KBM-7 (cell line): ENCODE measurements around the gene RSL24D1.
"Not testable (repeated sequence)": the region's sequence is repeated elsewhere in the genome, so short reads cannot be mapped to it uniquely, and the experiment has no call there.

ENCODE experiments used
- DNase-seq: peaks from one replicate; pipeline ENCODE4 v3.0.0-alpha.2; 2015
- in situ Hi-C: fragments of 300-500 bp; cut with MboI; formaldehyde crosslinking; loops from 2 replicates; pipeline ENCODE4 v1.14.3; 2020; ENCODE audit warnings: low sequenced_read_pairs, low pct_unique_long_range_greater_than_20kb, mixed read lengths

RSL24D1 gene

DNA sequence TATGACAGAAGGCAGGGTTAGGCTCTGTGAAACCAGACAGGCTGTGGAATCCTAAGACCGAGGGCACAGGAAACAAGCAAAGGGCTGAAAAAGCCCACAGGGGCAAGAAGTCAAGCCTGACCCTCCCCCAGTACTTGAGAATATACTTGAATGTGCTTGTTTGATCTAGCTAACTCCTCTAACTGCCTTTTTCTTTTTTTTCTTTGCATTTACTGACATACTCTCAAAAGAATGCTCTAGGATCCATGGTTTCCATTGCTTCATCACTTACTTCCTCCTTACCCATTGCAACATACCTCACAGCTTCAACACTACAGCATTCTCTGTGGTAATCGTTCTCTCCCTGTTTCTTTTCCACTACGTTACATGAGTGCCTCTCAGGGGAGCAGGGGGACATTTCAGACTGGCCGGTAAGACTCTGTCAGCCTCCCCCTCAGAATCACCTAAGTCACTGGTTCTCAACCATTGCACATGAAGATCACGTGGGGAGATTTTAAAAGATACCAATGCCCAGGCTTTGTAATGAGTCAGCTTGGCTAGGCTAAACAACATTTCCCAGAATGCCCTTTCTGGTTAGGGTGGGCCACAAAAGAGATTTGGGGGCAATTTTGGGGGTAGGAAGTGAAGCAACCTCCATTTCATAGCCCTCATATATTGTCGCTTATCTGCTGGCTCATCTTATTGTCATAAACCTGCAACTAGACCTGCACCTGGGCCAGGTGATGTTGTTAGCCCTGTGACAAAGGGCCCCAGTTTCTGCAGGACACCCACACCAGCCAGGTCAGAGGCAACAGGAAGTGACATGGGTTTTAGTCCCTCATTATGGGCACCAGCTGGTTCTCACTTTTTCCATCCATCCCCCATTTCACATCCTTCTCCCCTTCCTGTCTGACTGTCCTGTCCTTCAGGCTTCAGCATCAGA, 24.6 kb upstream of the RSL24D1 start:
- in situ Hi-C loops, result loop anchor here (25.0 kb wide), 1 partner anchor 191 kb away; the partner anchor contains the start of genes CCPG1 and PIERCE2
- peak; percentile 94 for DNase-seq

DNA sequence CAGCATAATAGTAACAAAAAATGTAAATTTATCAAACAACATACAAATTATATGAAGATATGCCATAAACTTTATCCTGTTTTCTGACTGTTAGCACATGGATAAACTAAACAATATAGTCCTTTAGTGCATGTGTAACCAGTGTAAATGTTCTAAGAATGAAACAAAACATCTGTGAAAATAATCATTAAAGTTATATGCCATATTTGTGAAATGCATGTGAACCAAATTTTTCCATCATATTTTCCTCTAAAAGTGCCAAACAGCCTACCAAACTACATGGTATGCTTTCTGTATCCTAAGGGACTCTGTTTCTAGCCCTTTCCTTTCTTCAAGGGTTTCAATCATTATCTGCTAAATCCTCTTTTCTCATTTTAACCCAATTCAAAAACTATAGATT, 23.9 kb upstream of the RSL24D1 start:
- no peak for DNase-seq
- in situ Hi-C loops, result loop anchor here (25.0 kb wide), 1 partner anchor 192 kb away; the partner anchor contains the start of genes CCPG1 and PIERCE2

DNA sequence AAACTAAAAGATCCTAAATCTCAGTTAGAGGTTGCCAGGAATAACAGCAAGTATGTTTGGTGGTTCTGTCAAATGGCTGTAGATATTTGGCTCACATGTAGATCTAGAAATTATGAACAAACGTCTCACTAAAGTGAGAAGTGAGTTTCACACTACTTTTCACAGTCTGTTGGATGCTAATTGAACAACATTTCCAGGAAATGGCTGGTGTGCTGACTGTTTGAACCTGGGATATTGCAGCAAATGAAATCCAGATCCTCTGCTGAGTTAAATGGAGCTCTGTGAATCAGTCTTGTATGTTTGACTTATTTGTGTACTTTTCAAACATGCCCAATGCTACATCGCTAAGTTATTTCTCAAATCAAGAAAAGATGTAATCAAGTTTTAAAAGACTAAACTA, 21.3 kb upstream of the RSL24D1 start:
- DNase-seq, result no peak
- in situ Hi-C loops, result loop anchor here (25.0 kb wide), 1 partner anchor 194 kb away; the partner anchor contains the start of genes CCPG1 and PIERCE2

DNA sequence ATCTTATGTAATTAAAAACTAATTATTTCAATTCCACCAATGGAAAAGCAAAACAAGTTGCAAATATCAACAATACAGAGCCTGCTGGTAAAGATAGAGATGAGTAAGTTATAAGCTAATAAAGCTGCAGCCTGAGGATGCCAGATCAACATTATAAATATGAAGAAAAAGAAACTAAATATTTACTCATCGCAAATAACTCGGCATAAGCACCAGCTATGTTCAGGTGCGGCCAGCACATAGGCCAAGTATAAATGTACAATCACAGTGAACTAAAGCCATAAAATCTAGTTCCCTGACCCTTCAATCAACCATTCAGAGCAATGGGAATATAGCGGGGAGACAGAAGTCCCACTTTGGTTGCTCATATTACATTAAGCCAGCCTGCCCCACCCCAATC, 7.7 kb upstream of the RSL24D1 start:
- in situ Hi-C loops, result loop anchor here (25.0 kb wide), 1 partner anchor 208 kb away; the partner anchor contains the start of genes CCPG1 and PIERCE2

DNA sequence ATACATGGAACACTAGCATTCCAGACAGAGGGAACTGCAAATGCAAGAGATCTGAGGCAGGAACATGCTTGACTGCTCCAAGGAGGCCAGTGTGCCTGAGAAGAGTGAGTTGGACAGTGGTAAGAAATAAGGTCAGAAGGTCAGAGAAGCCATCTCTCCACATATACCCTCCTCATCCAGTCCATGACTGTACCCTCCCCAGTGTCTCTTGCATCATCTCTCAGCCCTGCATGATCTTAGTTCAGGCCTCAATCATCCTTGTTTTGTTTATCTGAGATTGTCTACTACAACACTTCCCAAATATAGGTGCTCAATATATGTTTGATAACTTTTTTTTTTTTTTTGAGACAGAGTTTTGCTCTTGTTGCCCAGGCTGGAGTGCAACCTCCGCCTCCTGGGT, 5.5 kb upstream of the RSL24D1 start:
- in situ Hi-C loops, result loop anchor here (25.0 kb wide), 1 partner anchor 210 kb away; the partner anchor contains the start of genes CCPG1 and PIERCE2
- no peak for DNase-seq

More for the DNA sequence above, 7.7 kb upstream of the RSL24D1 start:
- DNase-seq, result no peak

DNA sequence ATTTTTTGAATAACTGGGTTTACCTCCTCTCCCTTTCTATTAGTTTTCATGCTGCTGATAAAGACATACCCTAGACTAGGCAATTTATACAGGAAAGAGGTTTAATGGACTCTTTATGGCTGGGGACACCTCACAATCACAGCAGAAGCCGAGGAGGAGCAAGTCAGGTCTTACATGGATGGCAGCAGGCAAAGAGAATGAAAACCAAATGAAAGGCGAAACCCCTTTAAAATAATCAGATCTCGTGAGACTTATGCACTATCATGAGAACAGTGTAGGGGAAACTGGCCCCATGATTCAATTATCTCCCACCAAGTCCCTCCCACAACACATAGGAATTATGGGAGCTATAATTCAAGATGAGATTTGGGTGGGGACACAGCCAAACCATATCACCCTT, 2.0 kb upstream of the RSL24D1 start:
- in situ Hi-C loops, result no loop called here
- DNase-seq, result no peak

DNA sequence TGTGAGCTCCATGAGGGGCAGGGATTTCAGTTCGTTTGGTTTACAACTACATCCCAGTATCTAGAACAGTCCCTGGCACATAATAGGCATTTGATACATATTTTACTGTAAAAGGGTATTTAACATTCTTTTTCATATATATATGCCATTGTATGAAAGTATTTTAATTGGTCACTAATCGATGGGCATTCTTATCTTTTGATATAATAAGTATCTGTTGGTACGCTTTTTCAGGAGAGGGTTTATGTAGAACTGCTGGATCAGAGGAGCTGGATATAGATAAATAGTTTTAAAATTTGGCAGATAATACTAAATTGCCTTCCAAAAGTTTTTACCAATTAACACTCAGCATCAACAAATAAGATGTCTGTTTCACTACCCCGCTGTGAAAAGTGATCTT, 978 bp upstream of the RSL24D1 start:
- in situ Hi-C loops, result no loop called here
- no peak for DNase-seq

DNA sequence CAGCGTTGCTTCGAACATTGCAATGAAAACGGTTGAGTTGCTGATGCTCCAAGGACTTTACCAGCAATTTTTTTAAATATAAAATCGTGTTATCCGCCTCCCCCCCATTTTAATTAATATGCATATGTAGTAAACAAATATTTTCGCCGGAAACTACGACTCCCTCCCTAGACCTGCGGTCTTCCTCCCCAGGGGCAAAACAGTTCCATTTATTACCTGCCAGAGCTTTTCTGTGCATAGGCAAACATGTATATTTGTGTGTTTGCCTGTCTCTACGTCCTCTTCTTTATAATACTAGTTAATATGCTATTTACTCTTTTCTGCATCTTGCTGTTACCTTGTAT, 593 bp upstream of the RSL24D1 start:
- no peak for DNase-seq
- in situ Hi-C loops, result no loop called here

DNA sequence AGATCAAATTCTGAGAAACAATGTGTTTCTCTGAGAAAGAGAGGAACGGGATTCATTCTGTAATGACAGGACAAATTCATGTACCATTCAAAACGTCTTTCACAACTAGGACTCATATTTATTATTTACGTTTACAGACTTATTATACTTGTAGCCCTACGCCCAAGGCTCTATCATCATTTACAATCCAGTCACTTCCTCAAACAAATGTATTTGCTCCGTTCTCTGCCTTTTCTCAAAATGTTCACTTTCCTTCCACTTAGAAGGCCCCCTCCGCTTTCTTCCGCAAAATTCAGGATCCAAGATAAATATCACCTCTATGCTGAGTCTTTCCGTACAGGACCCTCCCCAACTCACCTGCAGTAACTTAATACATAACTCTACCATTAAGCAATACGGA, 745 bp downstream of the RSL24D1 start:
- peak; percentile 54 for DNase-seq
- in situ Hi-C loops, result no loop called here

DNA sequence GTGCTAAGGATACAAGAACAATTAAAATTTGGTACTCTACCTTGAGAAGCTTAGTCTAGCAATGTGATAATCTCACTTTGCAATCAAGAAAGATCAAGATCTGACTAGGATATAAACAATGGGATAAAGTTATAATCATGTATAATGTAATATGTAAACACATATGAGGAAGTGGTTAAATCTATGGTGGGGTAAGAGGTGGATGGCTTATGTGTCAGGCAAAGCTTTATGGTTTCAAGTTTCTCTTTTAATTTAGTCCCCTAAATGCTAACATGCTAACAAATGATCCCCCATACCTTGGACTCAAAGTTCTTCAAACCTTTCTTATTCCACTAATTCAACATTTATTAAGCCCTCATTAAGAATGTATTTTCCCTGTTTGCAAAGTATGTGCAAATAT, 2.5 kb downstream of the RSL24D1 start:
- in situ Hi-C loops, result no loop called here
- peak; percentile 28 for DNase-seq

DNA sequence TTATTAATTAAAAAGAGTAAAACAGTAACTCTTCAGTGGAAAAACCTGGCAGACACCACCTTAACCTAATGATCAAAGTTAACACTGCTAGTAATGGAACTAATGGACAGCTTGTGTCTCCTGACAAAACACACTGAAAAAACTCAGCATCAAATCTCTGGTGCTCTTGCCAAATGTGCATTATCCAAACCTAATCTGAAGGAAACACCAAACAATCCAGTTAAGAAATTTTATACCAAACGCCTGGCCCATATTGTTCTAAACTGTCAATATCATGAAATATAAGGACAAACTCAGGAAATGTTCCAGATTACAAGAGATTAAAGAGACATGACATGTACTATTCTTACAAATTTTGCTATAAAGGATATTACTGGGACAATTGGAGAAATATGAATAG, 10.4 kb downstream of the RSL24D1 start:
- in situ Hi-C loops, result no loop called here
- DNase-seq, result no peak

DNA sequence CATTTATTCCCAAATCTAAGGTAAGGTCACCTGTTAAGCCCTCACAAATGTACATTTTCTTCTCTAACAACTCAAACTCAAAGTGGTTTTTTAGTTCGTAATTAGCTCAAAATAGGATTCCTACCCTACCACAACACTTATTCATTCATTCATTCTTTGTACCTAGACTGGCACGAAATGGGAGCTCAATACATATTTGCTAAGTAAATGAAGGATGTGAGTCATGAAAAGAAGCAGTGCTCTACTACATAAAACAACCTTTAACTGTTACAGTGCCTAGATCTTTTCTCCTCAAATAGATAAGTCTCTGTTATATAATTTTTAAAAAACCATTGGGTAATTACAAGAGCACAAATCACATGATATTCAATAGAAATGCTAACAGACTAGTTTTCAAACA, 13.1 kb downstream of the RSL24D1 start:
- in situ Hi-C loops, result no loop called here
- no peak for DNase-seq

DNA sequence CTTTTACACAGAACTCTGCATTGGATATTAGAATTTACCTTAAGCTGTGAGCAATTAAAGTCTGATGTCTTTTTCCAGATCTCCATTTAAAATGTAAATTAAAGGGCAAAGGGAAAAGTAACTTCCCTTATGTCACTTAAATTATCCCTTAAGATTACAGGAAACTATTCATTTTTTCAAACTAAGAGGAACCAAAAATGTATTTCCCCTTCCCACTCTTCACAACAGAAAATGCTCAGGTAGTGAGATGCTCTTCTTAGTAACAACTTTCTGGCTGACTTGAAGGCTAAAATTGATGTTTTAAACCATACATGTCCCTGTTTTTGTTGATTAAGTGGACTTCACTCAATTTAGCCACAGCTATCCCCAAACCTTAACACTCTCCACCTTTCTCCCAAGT, 17.6 kb downstream of the RSL24D1 start:
- in situ Hi-C loops, result no loop called here
- no peak for DNase-seq

DNA sequence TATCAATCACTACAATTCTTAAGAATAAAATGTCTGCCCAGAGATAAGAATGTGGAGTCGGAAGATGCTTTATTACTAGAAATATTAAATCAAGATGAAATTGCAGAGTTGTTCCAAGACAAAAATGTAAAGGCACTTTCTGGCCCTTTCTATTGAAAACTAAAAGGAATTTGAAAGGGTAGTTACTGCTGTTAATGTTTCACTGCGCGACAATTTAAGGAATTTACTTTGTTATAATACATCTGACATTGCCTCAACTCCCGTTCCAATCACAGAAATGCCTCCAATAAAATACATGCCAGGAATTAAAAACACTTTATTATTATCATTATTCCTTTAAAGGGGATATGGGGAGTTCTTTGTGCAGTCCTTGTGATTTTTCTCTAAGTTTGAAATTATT, 26.4 kb downstream of the RSL24D1 start:
- DNase-seq, result no peak
- in situ Hi-C loops, result no loop called here

DNA sequence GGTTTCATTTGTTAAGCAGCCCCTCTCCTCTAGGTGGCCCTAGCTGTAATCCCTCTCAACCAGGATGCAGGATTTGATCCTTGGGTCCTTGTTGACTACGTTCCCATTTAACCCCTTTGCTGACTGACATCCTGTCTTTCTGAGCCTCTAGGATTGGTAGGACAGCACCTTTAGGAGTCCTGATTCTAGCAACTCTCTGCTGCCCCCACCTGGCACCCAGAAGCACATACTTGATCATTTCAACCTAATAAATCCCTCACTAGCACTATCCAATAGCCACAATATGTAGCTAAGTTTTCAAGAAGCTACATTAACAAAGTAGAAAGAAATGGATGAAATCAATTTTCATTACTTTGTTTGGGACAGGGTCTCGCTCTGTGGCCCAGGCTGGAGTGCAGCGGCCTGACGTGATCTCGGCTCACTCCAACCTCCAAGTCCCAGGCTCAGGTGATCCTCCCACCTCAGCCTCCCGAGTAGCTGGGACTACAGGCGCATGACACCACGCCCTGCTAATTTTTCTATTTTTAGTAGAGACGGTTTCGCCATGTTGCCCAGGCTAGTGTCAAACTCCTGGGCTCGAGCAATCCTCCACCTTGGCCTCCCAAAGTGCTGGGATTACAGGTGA, 28.3 kb downstream of the RSL24D1 start:
- in situ Hi-C loops, result no loop called here

DNA sequence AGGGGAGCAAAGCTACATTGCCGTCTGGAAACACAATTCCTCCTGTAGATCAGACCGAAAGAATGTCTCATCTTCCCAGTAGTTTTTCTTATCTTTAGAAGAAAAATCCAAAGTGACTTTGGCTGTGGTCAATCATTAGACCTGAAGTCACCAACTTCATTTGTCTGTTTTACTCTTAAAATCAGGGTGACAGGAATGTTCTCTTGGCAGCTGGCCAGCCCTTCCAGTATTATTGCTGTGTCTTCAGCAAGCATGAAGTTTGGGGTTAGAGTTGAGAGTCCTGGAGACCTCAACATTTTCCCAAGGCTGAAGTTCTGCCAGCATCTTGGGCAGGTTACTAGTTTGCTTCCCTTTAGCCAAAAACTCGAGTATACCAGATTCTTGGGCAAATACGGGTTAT, 32.5 kb downstream of the RSL24D1 start:
- no peak for DNase-seq
- in situ Hi-C loops, result no loop called here

More for the DNA sequence above, 28.3 kb downstream of the RSL24D1 start:
- DNase-seq, result peak; percentile 62

DNA sequence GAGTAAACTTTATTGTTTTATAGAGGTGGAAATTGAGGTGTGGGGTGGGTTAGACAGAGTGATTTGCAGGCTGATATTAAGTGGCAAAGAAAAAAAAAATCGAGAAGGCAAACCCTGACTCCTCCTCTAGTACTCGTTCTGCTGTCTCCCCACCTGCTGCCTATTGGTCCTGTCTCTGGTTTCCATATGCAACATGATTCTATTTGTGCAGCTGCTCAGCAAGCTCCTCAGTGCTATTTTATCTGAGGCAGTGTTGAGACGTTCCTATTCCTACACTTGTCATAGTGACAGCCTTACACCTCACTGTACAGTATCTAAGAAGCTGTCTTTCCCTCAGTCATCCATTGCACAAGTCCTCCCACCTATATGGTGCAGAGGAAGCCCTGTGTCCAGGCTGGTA, 45.1 kb downstream of the RSL24D1 start:
- in situ Hi-C loops, result no loop called here
- DNase-seq, result no peak

DNA sequence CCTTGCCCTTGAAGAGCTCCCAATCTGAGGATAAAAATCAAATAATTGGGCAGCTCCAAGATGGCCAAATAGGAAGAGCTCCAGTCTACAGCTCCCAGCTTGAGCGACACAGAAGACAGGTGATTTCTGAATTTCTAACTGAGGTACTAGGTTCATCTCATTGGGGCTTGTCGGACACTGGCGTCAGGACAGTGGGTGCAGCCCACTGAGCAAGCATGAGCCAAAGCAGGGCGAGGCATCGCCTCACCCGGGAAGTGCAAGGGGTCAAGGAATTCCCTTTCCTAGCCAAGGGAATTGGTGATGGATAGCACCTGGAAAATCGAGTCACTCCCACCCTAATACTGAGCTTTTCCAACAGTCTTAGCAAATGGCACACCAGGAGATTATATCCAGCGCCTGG, 53.6 kb downstream of the RSL24D1 start:
- in situ Hi-C loops, result not testable (repeated sequence)

DNA sequence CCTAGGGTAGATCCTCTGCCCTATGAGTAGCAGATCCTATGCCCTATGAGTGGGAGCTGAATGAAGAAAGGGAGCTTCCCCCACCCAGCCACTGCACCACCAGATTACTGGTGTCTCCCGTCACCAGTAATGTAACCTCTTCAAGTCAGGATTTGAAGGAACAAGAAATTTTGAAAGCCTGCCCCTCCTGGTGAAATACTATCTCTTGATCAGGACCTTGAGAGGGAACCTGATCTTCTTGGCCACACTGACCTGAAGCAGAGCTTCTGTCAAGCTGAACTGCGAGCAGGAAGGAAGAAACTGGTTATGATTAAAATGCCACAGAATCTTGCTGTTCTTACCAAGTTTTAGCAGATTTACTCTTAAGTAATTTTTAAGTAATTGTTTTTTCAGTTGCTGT, 62.8 kb downstream of the RSL24D1 start:
- DNase-seq, result no peak
- in situ Hi-C loops, result no loop called here

More for the DNA sequence above, 53.6 kb downstream of the RSL24D1 start:
- not testable (repeated sequence) for DNase-seq

DNA sequence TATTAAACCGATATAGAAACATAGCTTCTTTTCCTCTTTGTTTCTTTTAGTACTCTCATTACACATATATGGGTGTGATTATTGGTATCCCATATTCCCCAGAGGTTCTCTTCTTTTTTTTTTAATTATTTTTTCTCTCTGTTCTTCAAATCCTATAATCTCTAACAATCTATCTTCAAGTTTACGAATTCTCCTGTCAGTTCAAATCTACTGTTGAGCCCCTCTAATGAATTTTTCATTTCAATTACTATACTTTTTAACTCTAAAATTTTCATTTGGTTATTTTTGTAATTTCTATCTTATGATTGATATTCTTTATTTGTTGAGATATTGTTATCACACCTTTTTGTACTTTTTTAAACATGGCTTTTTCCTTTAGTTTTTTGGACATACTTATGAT, 64.1 kb downstream of the RSL24D1 start:
- in situ Hi-C loops, result no loop called here
- no peak for DNase-seq
